Kidney epithelial cell (primary cell): Measurements from ENCODE around the gene CENPV. TPM values are rescaled to one million over a fixed set of nuclear protein-coding genes. Genes with fewer than 3 reads are reported as not detected.

Experiments used
- DNase-seq: peaks from one replicate; pipeline ENCODE4 v3.0.0-alpha.2; 2010; ENCODE audit warnings: low read depth
- H3K27me3 ChIP-seq: 2 replicates; pipeline ENCODE4 v1.6.0; 2011; ENCODE audit warnings: low read length; ENCODE audit not compliant: control insufficient read depth, insufficient read depth
- H3K36me3 ChIP-seq: 2 replicates; pipeline ENCODE4 v1.5.1; 2011; ENCODE audit warnings: low read length; ENCODE audit not compliant: control insufficient read depth, insufficient read depth
- H3K4me3 ChIP-seq: 2 replicates; pipeline ENCODE4 v1.5.1; 2011; ENCODE audit warnings: low read depth, mild to moderate bottlenecking, control low read depth, low read length
- total RNA-seq: library from RNA; depleted of rRNA; stranded (reverse); fragments of >200 nt; gene quantifications from 2 replicates; pipeline ENCODE4 v1.2.3, GENCODE V29; 2015
- TF ChIP-seq, protein P1 (sequence below): IDR thresholded peaks from 2 replicates; pipeline ENCODE4 v1.5.1; 2011; ENCODE audit warnings: mild to moderate bottlenecking, moderate library complexity, low read length, control low read depth, inconsistent platforms; ENCODE audit not compliant: insufficient read depth, poor library complexity, severe bottlenecking

Gene CENPV
- total RNA-seq, 1 donor from 2014 or later: 42.6 TPM

GRCh38 chr17:16294560-16294959 is 58.7 kb downstream of the CENPV start:
- TF ChIP-seq, protein P1, sequence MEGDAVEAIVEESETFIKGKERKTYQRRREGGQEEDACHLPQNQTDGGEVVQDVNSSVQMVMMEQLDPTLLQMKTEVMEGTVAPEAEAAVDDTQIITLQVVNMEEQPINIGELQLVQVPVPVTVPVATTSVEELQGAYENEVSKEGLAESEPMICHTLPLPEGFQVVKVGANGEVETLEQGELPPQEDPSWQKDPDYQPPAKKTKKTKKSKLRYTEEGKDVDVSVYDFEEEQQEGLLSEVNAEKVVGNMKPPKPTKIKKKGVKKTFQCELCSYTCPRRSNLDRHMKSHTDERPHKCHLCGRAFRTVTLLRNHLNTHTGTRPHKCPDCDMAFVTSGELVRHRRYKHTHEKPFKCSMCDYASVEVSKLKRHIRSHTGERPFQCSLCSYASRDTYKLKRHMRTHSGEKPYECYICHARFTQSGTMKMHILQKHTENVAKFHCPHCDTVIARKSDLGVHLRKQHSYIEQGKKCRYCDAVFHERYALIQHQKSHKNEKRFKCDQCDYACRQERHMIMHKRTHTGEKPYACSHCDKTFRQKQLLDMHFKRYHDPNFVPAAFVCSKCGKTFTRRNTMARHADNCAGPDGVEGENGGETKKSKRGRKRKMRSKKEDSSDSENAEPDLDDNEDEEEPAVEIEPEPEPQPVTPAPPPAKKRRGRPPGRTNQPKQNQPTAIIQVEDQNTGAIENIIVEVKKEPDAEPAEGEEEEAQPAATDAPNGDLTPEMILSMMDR: no peak
- Histone ChIP-seq H3K36me3 (no peaks in the 10 kb centered on the region), H3K27me3 (no peaks in the 10 kb centered on the region), H3K4me3 (no peak overlapping the region)
- DNase-seq: no peak

- DNase-seq: no peak
- no peaks in the 10 kb centered on the region for H3K36me3 ChIP-seq
- H3K27me3 ChIP-seq: no peaks in the 10 kb centered on the region
- TF ChIP-seq, protein P1: no peak
- H3K4me3 ChIP-seq: no peak overlapping the region
Measured at GRCh38 chr17:16293931-16294330, 59.3 kb downstream of the CENPV start.

Other genes starting within 250 kb of the CENPV start
- 79.3 and 95.1 TPM in 2 replicates for gene NCOR1, start 137.9 kb downstream of the CENPV start, total RNA-seq
- gene PIGL, start 136.3 kb downstream of the CENPV start, total RNA-seq: 31.8 and 53.0 TPM in 2 replicates
- 820 and 911 TPM in 2 replicates for gene UBB, start 27.6 kb upstream of the CENPV start, total RNA-seq
- 2.6 and 3.8 TPM in 2 replicates for gene TRPV2, start 62.1 kb upstream of the CENPV start, total RNA-seq
- 2.1 and 4.5 TPM in 2 replicates for gene LRRC75A, start 138.7 kb upstream of the CENPV start, total RNA-seq
- gene ZNF287, start 215.7 kb upstream of the CENPV start, total RNA-seq: 3.4 and 12.4 TPM in 2 replicates